ENCODE data around the gene ACSL3.

Gene ACSL3

DNA sequence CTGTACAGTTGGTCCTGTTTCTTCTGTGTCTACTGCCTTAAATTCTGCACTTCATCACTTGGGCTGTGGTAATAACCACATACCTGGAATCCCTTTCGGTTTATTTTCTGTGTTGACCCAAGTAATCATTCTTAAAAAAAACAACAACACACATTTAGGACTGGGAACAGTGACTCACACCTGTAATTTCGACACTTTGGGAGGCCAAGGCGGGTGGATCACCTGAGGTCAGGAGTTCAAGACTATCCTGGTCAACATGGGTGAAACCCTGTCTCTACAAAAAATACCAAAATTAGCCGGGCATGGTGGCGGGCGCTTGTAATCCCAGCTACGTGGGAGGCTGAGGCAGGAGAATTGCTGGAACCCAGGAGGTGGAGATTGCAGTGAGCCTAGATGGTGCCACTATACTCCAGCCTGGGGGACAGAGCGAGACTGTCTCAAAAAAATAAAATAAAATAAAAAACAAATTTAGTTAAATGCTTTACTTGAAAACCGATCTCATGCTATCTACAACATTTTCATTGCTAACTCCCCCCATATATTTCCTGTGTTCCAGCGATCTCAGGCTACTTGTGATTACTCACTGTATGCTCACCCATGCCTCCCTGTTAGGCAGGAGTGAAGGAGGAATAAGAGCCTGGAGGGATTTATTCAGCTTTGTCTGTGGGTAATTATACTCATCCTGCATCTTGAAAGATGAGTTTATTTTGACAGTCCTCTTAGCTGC lies 18.2 kb downstream of the ACSL3 start:
- DNase-seq (ENCODE audit: low read depth, low spot score): no peak

- DNase-seq (ENCODE audit: low read depth, low spot score): no peak
Observed at GRCh38 chr2:222879604-222879933, 18.7 kb downstream of the ACSL3 start.

- DNase-seq (ENCODE audit: low read depth, low spot score): no peak
Observed at GRCh38 chr2:222882484-222882928, 21.7 kb downstream of the ACSL3 start.

- no peak for DNase-seq (ENCODE audit: low read depth, low spot score)
Observed at GRCh38 chr2:222883420-222883819, 22.6 kb downstream of the ACSL3 start.

GRCh38 chr2:222884114-222884771 lies 23.4 kb downstream of the ACSL3 start:
- no peak for DNase-seq (ENCODE audit: low read depth, low spot score)

DNA sequence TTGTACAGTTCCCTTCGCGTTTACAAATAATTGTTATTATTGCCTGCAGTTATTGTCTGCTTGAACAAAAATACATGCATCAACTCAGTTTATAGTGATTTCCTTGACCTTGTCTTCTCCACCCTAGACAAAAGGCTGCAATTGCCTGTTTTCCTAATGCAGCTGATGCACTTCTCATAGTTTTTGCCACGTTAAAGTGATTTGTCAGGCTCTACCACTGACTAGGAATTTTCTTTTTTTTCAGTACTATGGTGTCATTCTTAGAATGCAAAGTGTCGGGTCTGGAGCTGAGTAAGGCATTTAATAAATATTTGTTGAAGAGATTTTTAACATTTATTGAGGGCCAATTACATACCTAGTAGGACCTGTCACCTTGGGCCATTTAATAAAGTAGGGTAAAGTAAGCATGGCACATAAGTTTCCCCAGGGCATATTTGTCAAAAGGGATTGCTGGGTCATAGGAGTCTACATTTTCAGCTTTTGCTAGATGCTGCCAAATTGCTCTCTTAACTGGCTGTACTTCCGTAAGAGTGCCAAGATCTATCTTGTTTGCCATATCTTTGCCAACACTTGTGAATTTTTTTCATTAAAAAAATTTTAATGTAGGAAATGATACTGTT lies 24.1 kb downstream of the ACSL3 start:
- no peak for DNase-seq (ENCODE audit: low read depth, low spot score)

- DNase-seq (ENCODE audit: low read depth, low spot score): no peak
Observed at GRCh38 chr2:222887124-222887523, 26.3 kb downstream of the ACSL3 start.

DNA sequence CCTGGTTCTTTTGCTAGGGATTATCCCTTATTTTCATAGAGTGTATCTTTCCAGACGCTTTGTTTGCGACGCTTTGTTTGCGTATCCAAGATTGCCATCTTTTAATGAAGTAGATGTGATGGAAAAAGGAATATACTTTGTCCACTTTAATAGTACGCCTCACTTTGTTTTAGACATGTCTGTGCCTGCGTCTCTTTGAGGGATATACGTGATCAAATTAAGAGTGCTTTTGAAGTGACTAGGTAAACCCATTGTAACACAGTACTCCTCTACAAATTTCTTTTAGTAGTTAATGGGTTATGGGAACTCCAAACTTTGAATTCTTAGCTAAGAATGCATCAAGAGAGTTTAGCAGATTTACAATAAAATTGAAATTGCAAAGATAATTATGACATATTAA lies 27.9 kb downstream of the ACSL3 start:
- no peak for DNase-seq (ENCODE audit: low read depth, low spot score)

- no peak for DNase-seq (ENCODE audit: low read depth, low spot score)
Observed at GRCh38 chr2:222891890-222892289, 31.1 kb downstream of the ACSL3 start.

GRCh38 chr2:222892321-222892720 lies 31.5 kb downstream of the ACSL3 start:
- no peak for DNase-seq (ENCODE audit: low read depth, low spot score)

DNA sequence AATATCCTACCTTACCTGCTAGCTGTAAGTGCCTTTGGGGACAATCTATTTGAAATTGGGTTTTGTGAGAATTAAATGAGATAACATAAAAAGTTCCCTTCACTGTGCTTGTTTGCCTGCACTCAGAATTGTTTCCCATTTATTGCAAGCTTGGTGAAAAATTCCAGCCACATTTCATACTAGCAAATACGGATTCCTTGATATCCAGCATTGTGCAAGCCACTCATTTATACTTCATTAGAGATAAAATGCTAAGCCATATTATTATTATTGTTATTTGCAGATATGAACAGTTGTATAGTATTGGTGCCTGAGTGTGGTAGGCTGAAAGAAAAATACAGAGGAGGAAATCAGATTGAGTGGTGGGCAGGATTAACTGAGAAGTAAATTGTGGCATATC lies 31.9 kb downstream of the ACSL3 start:
- DNase-seq (ENCODE audit: low read depth, low spot score): no peak

- no peak for DNase-seq (ENCODE audit: low read depth, low spot score)
Observed at GRCh38 chr2:222893716-222894115, 32.9 kb downstream of the ACSL3 start.

- no peak for DNase-seq (ENCODE audit: low read depth, low spot score)
Observed at GRCh38 chr2:222895144-222895543, 34.3 kb downstream of the ACSL3 start.

DNA sequence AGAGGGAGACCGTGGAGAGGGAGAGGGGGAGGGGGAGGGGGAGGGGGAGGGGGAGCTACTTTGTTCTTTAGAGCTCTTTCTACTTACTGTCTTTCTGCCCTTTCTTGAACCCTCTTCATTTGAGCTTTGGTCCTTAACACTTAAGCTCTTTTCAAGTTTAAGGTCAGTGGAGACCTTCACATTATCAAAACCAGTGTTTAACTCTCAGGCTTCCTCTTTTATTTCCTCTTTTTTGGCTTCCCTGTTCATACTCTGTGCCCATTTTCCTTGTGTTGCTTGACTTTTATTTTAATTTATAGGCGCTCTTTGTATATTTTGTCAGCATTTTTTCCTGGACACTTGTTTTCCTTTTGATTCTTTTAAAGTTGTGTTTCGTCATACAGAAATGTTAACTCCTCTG lies 37.1 kb downstream of the ACSL3 start:
- DNase-seq (ENCODE audit: low read depth, low spot score): no peak

DNA sequence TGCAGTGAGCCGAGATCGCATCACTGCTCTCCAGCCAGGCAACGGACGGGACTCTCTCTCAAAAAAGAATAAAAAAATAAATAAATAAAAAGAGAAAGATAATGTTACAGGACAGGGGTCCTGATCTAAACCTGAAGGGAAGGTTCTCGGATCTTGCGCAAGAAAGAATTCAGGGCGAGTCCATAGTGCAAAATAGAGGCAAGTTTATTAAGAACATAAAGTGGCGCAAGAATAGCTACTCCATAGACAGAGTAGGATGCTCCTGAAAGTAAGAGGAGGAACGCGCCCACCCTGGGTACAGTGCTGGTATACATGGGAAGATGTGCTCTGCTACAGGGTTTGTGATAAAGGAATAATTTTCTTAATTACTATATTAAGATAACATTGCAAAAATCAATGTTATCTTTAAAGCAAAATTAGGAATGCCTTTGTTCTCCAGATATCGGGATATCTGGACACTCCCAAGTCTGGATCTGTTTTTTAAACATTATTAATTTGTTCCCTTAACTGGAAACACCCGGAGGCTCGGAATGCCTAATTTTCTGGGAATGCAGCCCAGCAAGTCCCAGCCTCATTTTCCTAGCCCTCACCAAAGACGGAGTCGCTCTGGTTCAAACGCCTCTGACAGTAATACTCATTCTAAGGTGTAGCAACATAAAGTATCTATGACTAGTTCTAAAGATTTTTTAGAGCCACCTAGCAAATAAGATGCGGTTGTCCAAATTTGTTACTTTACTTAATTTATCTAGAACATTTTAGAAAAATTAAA lies 38.8 kb downstream of the ACSL3 start:
- DNase-seq (ENCODE audit: low read depth, low spot score): no peak

GRCh38 chr2:222900354-222900753 lies 39.5 kb downstream of the ACSL3 start:
- no peak for DNase-seq (ENCODE audit: low read depth, low spot score)

DNA sequence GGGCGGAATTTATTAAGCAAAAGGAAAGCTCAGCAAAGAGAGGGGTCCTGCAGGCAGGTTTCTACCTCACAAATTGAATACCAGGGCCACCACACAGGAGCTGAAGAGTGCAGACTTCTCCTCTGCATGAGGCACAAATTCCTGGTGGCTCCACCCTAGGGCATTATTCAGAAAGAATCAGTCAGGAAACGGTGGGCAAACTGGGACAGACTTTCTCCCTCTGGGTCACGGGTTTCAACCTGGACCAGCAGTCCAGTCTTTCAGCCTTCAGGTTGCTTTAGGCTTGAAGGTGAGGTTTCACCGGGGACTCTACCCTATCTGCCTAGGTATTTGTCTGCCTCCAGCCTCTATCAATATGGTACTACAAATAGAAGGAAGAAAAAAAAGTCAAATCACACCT lies 41.8 kb downstream of the ACSL3 start:
- DNase-seq (ENCODE audit: low read depth, low spot score): no peak

GRCh38 chr2:222903234-222904220 lies 42.7 kb downstream of the ACSL3 start:
- peak; percentile 5 for DNase-seq (ENCODE audit: low read depth, low spot score)

- DNase-seq (ENCODE audit: low read depth, low spot score): no peak
Observed at GRCh38 chr2:222904557-222905258, 43.9 kb downstream of the ACSL3 start.

DNA sequence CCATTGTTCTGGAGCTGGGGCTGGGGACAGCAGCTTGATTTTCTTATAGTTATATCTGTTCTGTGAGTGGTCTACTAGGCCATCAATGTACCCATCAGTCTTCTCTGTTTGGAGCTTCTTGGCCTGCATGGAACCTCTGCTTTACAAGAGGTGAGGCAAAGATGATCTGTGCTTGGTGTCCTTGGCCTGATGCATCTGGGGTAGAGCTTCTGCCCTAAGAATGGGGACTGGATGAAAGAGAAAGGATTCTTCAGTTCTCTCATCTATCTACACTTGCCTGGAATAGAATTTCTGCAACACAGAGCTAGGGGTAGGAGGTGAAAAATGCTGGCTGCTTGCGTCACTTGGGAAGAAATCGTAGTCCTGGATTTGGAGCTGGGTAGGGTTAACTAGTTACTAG lies 46.2 kb downstream of the ACSL3 start:
- DNase-seq (ENCODE audit: low read depth, low spot score): no peak
